ENCODE measurements around the gene KRTAP20-1. TPM values are rescaled to one million over a fixed set of nuclear protein-coding genes. Genes with fewer than 3 reads are reported as not detected.

The KRTAP20-1 gene
- total and polyA plus RNA-seq, 7 donors: not detected

- no peaks in the 10 kb centered on the region for H3K4me1 ChIP-seq
- no peak within 1 kb of the TSS for H3K4me3 ChIP-seq
- DNase-seq (no peak), ATAC-seq (no peak)
- 56 to 65% (median 65%) methylated on average over 3 of the region's 3 CpGs for WGBS, 3 donors
- no peak for TF ChIP-seq CTCF (IDR thresholded peaks at IDR 0.05)
- intact Hi-C loops (cut with DNase I): no loop called here
- H3K36me3 ChIP-seq (ENCODE audit: insufficient read depth in 1 of 2, low read depth in 1 of 2): no peaks in the 10 kb centered on the region
- H3K27ac ChIP-seq: no peak within 1 kb of the TSS
- no peaks in the 10 kb centered on the region for H3K27me3 ChIP-seq (ENCODE audit: insufficient read depth in 3 of 3, low read length in 2 of 3)
- no peaks in the 10 kb centered on the region for H3K9me3 ChIP-seq
These were observed 4.3 kb downstream of the KRTAP20-1 start, which contains the start of gene KRTAP20-4 for GRCh38 chr21:30620522-30620921. Gene KRTAP20-4, plus strand, starts transcription at chr21:30620627.

DNA sequence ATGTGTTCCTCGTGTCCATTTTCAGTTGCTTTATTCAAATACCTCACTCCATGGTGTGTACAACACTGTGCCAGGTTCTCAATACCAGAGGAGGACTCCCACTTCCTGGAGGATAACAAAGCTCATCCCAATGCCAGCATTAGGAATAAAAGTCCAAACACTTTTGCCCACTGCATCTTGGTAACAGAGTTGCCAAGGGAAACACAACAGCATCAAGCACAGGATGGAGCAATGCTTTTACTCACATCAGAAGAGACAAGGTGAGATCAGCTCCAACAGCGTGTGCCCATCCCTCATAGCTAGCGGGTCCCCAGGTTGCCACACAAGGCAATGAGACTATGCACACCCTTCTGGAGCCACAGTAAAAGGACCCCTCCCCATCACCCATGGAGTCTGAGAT is 7.1 kb downstream of the KRTAP20-1 start:
- intact Hi-C loops (cut with DNase I): no loop called here
- Histone ChIP-seq H3K27ac (no peak overlapping the region), H3K4me3 (no peak overlapping the region), H3K36me3 (ENCODE audit: insufficient read depth in 1 of 2, low read depth in 1 of 2) (no peaks in the 10 kb centered on the region), H3K9me3 (no peaks in the 10 kb centered on the region), H3K4me1 (no peaks in the 10 kb centered on the region), H3K27me3 (ENCODE audit: insufficient read depth in 3 of 3, low read length in 2 of 3) (no peaks in the 10 kb centered on the region)
- ATAC-seq: no peak
- DNase-seq: no peak
- no peak for TF ChIP-seq CTCF (IDR thresholded peaks at IDR 0.05)
- 80 to 90% (median 84%) methylated on average over 3 of the region's 3 CpGs for WGBS, 3 donors

- WGBS, 3 donors: 68 to 78% (median 76%) methylated on average over 4 of the region's 4 CpGs
- Histone ChIP-seq H3K27me3 (ENCODE audit: insufficient read depth in 3 of 3, low read length in 2 of 3) (no peaks in the 10 kb centered on the region), H3K9me3 (no peaks in the 10 kb centered on the region), H3K4me3 (no peak overlapping the region), H3K27ac (no peak overlapping the region), H3K4me1 (no peaks in the 10 kb centered on the region), H3K36me3 (ENCODE audit: insufficient read depth in 1 of 2, low read depth in 1 of 2) (no peaks in the 10 kb centered on the region)
- no peak for ATAC-seq
- TF ChIP-seq CTCF (IDR thresholded peaks at IDR 0.05): no peak
- intact Hi-C loops (cut with DNase I): no loop called here
- no peak for DNase-seq
These were observed 9.4 kb downstream of the KRTAP20-1 start for GRCh38 chr21:30625449-30626165.

DNA sequence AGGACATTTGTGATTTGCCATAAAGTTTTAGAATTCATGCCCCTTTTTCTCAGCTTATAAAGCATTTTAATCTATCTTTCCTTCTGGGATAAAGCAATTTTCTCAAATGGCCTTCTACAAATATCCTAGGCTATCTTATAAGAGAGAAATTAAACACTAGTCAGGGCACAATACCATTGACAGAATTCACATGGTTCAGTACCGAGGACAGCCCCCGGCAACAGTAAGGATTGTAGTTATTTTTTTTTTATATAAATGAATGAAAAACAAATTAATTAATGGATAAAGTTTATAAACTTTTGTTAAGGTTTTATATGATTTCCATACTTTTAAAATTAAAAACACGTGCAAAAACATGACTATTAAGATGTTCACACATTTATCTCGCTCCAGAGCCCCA is 11.9 kb downstream of the KRTAP20-1 start:
- Histone ChIP-seq H3K9me3 (no peaks in the 10 kb centered on the region), H3K36me3 (ENCODE audit: insufficient read depth in 1 of 2, low read depth in 1 of 2) (no peaks in the 10 kb centered on the region), H3K27ac (no peak overlapping the region), H3K4me3 (no peak overlapping the region), H3K27me3 (ENCODE audit: insufficient read depth in 3 of 3, low read length in 2 of 3) (no peaks in the 10 kb centered on the region), H3K4me1 (no peaks in the 10 kb centered on the region)
- DNase-seq (no peak), ATAC-seq (no peak)
- WGBS, 3 donors: 75 to 86% (median 75%) methylated on average over 4 of the region's 4 CpGs
- no peak for TF ChIP-seq CTCF (IDR thresholded peaks at IDR 0.05)
- intact Hi-C loops (cut with DNase I): no loop called here

GRCh38 chr21:30629200-30629599 is 13.0 kb downstream of the KRTAP20-1 start:
- no peak overlapping the region for H3K4me3 ChIP-seq
- H3K4me1 ChIP-seq: no peaks in the 10 kb centered on the region
- intact Hi-C loops (cut with DNase I): no loop called here
- DNase-seq (no peak), ATAC-seq (no peak)
- no peaks in the 10 kb centered on the region for H3K9me3 ChIP-seq
- H3K27me3 ChIP-seq (ENCODE audit: insufficient read depth in 3 of 3, low read length in 2 of 3): no peaks in the 10 kb centered on the region
- no peak overlapping the region for H3K27ac ChIP-seq
- no peaks in the 10 kb centered on the region for H3K36me3 ChIP-seq (ENCODE audit: insufficient read depth in 1 of 2, low read depth in 1 of 2)
- 65 to 81% (median 65%) methylated on average over 1 of the region's 1 CpG for WGBS, 3 donors
- no peak for TF ChIP-seq CTCF (IDR thresholded peaks at IDR 0.05)
